ENCODE measurements around the gene PRPF39. TPM values are rescaled to one million over a fixed set of nuclear protein-coding genes. Genes with fewer than 3 reads are reported as not detected.

The PRPF39 gene
- total and polyA plus RNA-seq, 2 of the 13 experiments (the other 11 are each of a cell fraction or from before 2014, with no cell fraction given) = 44.2 to 65.0 TPM

- TF ChIP-seq MEF2D (CRISPR knock-in tag; IDR thresholded peaks at IDR 0.05) (no peak; the same call in 1 of the 2 replicates), ZMAT5 (CRISPR knock-in tag; IDR thresholded peaks at IDR 0.05; ENCODE audit: borderline replicate concordance, low read depth) (no peak), MYC (CRISPR knock-in tag; IDR thresholded peaks at IDR 0.05; ENCODE audit: borderline replicate concordance) (no peak; the same call in 1 of the 2 replicates), ZNF256 (CRISPR knock-in tag; conservative IDR thresholded peaks at IDR 0.05) (no peak), JUND (CRISPR knock-in tag; IDR thresholded peaks at IDR 0.05) (no peak)
- TF ChIP-seq, protein P1, sequence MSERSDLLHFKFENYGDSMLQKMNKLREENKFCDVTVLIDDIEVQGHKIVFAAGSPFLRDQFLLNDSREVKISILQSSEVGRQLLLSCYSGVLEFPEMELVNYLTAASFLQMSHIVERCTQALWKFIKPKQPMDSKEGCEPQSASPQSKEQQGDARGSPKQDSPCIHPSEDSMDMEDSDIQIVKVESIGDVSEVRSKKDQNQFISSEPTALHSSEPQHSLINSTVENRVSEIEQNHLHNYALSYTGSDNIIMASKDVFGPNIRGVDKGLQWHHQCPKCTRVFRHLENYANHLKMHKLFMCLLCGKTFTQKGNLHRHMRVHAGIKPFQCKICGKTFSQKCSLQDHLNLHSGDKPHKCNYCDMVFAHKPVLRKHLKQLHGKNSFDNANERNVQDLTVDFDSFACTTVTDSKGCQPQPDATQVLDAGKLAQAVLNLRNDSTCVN (CRISPR knock-in tag; IDR thresholded peaks at IDR 0.05; ENCODE audit: borderline replicate concordance) = no peak
Observed at GRCh38 chr14:45135659-45136395, 51.9 kb downstream of the PRPF39 start, which contains the start of gene FANCM (continued).

GRCh38 chr14:45136399-45136798, 52.5 kb downstream of the PRPF39 start:
- 0% methylated on average over 4 of the region's 7 CpGs for WGBS (ENCODE audit: low lambda C conversion rate)
- peaks cover 36% of the 10 kb centered on the region for H3K4me1 ChIP-seq (ENCODE audit: insufficient read depth, low read length)
- H4K20me1 ChIP-seq (ENCODE audit: insufficient read depth, low read length) = no peaks in the 10 kb centered on the region; the same call in 1 of the 2 replicates
- BruUV-seq (replicated peaks) = no TSS peak
- H3K9ac ChIP-seq (ENCODE audit: insufficient read depth, low read depth, low read length) = peak overlapping the region; percentile 70
- peak overlapping the region; percentile 29 for H2AFZ ChIP-seq (ENCODE audit: low read length)
- ChIA-PET CTCF (ENCODE audit: low intra/inter-chr PET ratio, low total read pairs) (no interaction called here), POLR2A (interaction anchor here (0.8 to 5.0 kb wide), 4 partner anchors 175 to 239 kb away, joined by 3 to 42 read pairs (median 13); partner anchors contain the start of genes KLHL28 and TOGARAM1)
- ATAC-seq = peak; percentile 1; the same call in 2 of the 3 replicates
- no peaks in the 10 kb centered on the region for H3K9me3 ChIP-seq (ENCODE audit: low read length)
- intact Hi-C loops (cut with micrococcal nuclease; ENCODE audit: unreplicated experiment) (loop anchor here (1.0 to 5.0 kb wide), 2 partner anchors 131 to 223 kb away; no protein-coding TSS in a partner anchor), in situ Hi-C loops (cut with HindIII; ENCODE audit: extremely low pct_ligation_motif_present, low pct_unique_long_range_greater_than_20kb) (loop anchor here (5.0 kb wide), 1 partner anchor 174 kb away; the partner anchor contains the start of genes KLHL28 and TOGARAM1)
- H3K36me3 ChIP-seq (replicated peaks in 1 of 2; ENCODE audit: control insufficient read depth in 1 of 2, insufficient read depth in 2 of 2, low read length in 2 of 2) = no peaks in the 10 kb centered on the region; a peak in 1 of 5 replicates
- H3K27me3 ChIP-seq (ENCODE audit: control insufficient read depth in 1 of 2, insufficient read depth in 2 of 2, low read length in 2 of 2) = no peaks in the 10 kb centered on the region; a peak in 2 of 5 replicates
- TF ChIP-seq, protein P2, sequence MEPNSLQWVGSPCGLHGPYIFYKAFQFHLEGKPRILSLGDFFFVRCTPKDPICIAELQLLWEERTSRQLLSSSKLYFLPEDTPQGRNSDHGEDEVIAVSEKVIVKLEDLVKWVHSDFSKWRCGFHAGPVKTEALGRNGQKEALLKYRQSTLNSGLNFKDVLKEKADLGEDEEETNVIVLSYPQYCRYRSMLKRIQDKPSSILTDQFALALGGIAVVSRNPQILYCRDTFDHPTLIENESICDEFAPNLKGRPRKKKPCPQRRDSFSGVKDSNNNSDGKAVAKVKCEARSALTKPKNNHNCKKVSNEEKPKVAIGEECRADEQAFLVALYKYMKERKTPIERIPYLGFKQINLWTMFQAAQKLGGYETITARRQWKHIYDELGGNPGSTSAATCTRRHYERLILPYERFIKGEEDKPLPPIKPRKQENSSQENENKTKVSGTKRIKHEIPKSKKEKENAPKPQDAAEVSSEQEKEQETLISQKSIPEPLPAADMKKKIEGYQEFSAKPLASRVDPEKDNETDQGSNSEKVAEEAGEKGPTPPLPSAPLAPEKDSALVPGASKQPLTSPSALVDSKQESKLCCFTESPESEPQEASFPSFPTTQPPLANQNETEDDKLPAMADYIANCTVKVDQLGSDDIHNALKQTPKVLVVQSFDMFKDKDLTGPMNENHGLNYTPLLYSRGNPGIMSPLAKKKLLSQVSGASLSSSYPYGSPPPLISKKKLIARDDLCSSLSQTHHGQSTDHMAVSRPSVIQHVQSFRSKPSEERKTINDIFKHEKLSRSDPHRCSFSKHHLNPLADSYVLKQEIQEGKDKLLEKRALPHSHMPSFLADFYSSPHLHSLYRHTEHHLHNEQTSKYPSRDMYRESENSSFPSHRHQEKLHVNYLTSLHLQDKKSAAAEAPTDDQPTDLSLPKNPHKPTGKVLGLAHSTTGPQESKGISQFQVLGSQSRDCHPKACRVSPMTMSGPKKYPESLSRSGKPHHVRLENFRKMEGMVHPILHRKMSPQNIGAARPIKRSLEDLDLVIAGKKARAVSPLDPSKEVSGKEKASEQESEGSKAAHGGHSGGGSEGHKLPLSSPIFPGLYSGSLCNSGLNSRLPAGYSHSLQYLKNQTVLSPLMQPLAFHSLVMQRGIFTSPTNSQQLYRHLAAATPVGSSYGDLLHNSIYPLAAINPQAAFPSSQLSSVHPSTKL (CRISPR knock-in tag; IDR thresholded peaks at IDR 0.05) = no peak
- TF ChIP-seq NAIF1 (CRISPR knock-in tag; IDR thresholded peaks at IDR 0.05; ENCODE audit: borderline replicate concordance) = 0 out of 2 replicates have a peak, but pooled peaks have one; percentile 14
- TF ChIP-seq, protein P3, sequence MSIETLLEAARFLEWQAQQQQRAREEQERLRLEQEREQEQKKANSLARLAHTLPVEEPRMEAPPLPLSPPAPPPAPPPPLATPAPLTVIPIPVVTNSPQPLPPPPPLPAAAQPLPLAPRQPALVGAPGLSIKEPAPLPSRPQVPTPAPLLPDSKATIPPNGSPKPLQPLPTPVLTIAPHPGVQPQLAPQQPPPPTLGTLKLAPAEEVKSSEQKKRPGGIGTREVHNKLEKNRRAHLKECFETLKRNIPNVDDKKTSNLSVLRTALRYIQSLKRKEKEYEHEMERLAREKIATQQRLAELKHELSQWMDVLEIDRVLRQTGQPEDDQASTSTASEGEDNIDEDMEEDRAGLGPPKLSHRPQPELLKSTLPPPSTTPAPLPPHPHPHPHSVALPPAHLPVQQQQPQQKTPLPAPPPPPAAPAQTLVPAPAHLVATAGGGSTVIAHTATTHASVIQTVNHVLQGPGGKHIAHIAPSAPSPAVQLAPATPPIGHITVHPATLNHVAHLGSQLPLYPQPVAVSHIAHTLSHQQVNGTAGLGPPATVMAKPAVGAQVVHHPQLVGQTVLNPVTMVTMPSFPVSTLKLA (IDR thresholded peaks at IDR 0.05) = 0 out of 2 replicates have a peak, but pooled peaks have one; percentile 11
- no peak for TF ChIP-seq FOSL2 (CRISPR knock-in tag; IDR thresholded peaks at IDR 0.05)
- H3K4me3 ChIP-seq (replicated peaks in 1 of 3; ENCODE audit: insufficient read depth in 1 of 3, low read depth in 2 of 3, low read length in 3 of 3) = peak overlapping the region; percentile 75 to 91 (median 83)
- H3K4me2 ChIP-seq (ENCODE audit: low read depth, low read length) = peak overlapping the region; percentile 78
- peak overlapping the region; percentile 67 for H3K27ac ChIP-seq (ENCODE audit: extremely low read length, insufficient read depth, low read length)
- no peak for FAIRE-seq
- no peak for DNase-seq (ENCODE audit: low spot score)
- H3K79me2 ChIP-seq (ENCODE audit: insufficient read depth, low read length) = peaks cover 66% of the 10 kb centered on the region

Data from HepG2 (cell line).